Retinal pigment epithelial cell (primary cell): ENCODE results near the gene ISL2.

Experiments
- DNase-seq: peaks from one replicate; pipeline ENCODE4 v3.0.0-alpha.2; 2010; ENCODE audit warnings: low read depth
- H3K4me3 ChIP-seq: 2 replicates; pipeline ENCODE4 v1.5.1; 2011; ENCODE audit warnings: mild to moderate bottlenecking, low read length, control low read depth, moderate library complexity
- CTCF ChIP-seq: conservative IDR thresholded peaks from 2 replicates; pipeline ENCODE4 v1.5.1; 2011; ENCODE audit warnings: low read depth, low read length, control low read depth, inconsistent platforms

ISL2 gene

GRCh38 chr15:76344893-76345582, 8.5 kb downstream of the ISL2 start:
- no peak for TF ChIP-seq CTCF
- no peak overlapping the region for H3K4me3 ChIP-seq
- DNase-seq, result no peak

- no peak for TF ChIP-seq CTCF
Measured at GRCh38 chr15:76345583-76345879, 9.0 kb downstream of the ISL2 start.

GRCh38 chr15:76345880-76346668, 9.5 kb downstream of the ISL2 start:
- H3K4me3 ChIP-seq, result peak overlapping the region; percentile 16
- no peak for TF ChIP-seq CTCF
- DNase-seq, result no peak

More at GRCh38 chr15:76345583-76345879, 9.0 kb downstream of the ISL2 start:
- DNase-seq, result no peak
- H3K4me3 ChIP-seq, result no peak overlapping the region

DNA sequence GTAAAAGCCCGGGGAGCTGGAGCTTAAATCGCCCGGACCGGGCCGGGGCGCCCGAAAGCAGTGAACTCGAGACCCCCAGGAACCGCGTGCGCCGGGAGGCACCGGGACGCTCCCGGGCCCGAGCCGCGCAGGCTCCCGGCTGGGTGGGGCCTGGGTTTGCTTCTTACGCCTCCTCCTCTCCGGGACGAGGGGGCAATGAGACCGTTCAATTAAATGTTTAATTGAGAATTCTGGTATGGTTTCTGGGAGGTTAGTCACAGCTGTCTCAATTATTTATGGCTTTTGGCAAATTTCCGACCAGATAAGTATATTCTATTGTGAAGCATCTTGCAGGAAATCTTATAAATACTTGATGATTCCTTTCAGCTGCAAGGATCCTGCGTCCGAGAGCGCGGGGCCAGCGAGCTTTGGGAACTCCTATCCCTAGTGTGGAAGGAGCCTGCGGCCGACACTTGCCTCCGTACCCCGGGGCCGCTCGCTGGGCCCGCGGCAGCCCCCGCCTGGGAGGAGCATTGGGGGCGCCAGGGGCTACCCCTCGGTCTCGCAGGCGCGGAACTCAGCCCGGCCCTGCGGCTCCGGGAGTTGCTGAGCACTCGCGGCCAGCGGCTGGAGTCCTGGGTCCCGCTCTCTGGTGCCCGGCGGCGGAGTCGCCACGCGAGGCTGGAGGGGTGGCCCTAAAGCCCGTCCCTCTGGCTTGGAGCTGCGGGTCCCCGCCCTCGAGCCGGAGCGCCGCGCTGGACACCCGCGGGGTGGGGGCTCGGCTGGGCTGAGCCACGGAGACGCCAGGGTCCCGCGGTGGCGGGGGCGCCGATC, 10.3 kb downstream of the ISL2 start:
- TF ChIP-seq CTCF, result no peak
- no peak for DNase-seq
- H3K4me3 ChIP-seq, result peak overlapping the region; percentile 16

GRCh38 chr15:76347482-76348055, 11.0 kb downstream of the ISL2 start:
- no peak for TF ChIP-seq CTCF
- no peak overlapping the region for H3K4me3 ChIP-seq
- DNase-seq, result no peak

DNA sequence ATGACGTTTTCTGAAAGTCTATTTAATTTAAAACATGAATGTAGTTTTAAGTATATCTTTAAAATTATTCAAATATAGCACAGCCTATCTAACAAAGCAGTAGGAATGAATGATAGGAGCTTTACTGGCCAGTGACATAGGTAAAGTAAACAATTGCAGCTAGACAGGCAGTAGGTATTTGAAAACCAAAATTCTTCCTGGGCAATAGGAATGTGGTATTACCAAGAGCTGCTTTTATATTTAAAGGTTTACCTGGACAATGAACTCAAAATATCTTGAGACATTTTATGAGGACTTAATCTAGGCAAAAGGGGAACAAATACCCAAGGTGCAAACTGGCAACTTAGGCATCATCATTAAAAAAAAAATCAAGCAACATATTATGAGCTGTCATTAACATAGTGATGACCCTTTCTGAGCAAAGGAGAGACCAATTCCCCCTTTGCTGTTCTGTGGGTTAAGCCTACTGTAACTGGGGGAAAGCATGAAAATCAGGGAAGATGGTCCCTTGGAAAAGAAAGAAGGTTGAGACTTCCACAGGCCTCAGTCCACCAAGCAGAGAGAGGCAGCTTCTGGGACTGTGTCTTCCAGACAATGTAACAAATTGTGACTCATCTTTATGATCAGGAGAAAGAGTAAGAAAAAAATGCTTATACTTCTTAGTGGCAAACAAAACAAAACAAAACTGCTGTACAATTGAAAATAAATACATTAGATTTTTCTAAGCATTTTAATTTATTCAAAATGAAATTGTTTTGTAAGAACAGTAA, 12.9 kb downstream of the ISL2 start:
- no peak for DNase-seq
- TF ChIP-seq CTCF, result no peak
- H3K4me3 ChIP-seq, result no peak overlapping the region
